HG03342 (cell line): ENCODE data around the gene MAP1LC3C.
"Not testable (repeated sequence)": the region's sequence is repeated elsewhere in the genome, so short reads cannot be mapped to it uniquely, and the experiment has no call there.

Experiments used
- ATAC-seq: cut with Tn5 transposase; IDR thresholded peaks from one replicate; pipeline ENCODE4 v1.9.1; 2021; ENCODE audit warnings: mild to moderate bottlenecking, moderate library complexity; ENCODE audit not compliant: unreplicated experiment

The MAP1LC3C gene

GRCh38 chr1:241994171-241994570, 4.7 kb downstream of the MAP1LC3C start:
- no peak for ATAC-seq

- no peak for ATAC-seq
These were observed 6.2 kb downstream of the MAP1LC3C start for GRCh38 chr1:241992734-241993133.

GRCh38 chr1:241990040-241990439, 8.9 kb downstream of the MAP1LC3C start:
- ATAC-seq, result no peak

- not testable (repeated sequence) for ATAC-seq
These were observed 10.4 kb downstream of the MAP1LC3C start for GRCh38 chr1:241988389-241988930.

GRCh38 chr1:241985787-241986186, 13.1 kb downstream of the MAP1LC3C start:
- no peak for ATAC-seq

GRCh38 chr1:241979926-241980325, 19.0 kb downstream of the MAP1LC3C start:
- no peak for ATAC-seq

GRCh38 chr1:241979071-241979470, 19.8 kb downstream of the MAP1LC3C start:
- ATAC-seq, result no peak

GRCh38 chr1:241976229-241976628, 22.7 kb downstream of the MAP1LC3C start:
- ATAC-seq, result no peak

- no peak for ATAC-seq
These were observed 26.1 kb downstream of the MAP1LC3C start for GRCh38 chr1:241972703-241973369.

GRCh38 chr1:241968611-241969010, 30.3 kb downstream of the MAP1LC3C start:
- ATAC-seq, result no peak

- ATAC-seq, result no peak
These were observed 34.2 kb downstream of the MAP1LC3C start for GRCh38 chr1:241964550-241965282.

- ATAC-seq, result no peak
These were observed 35.2 kb downstream of the MAP1LC3C start for GRCh38 chr1:241963722-241964121.

- ATAC-seq, result no peak
These were observed 36.7 kb downstream of the MAP1LC3C start for GRCh38 chr1:241962153-241962552.

GRCh38 chr1:241957692-241958494, 41.0 kb downstream of the MAP1LC3C start, which contains the start of gene BECN2:
BECN2 (plus strand) TSS chr1:241957767; CDS start chr1:241957767, 0 bp downstream.
- ATAC-seq, result no peak

- no peak for ATAC-seq
These were observed 48.5 kb downstream of the MAP1LC3C start for GRCh38 chr1:241950390-241950789.

GRCh38 chr1:241947354-241947753, 51.5 kb downstream of the MAP1LC3C start:
- no peak for ATAC-seq
